ENCODE data around the gene ALPK3. TPM values are rescaled to one million over a fixed set of nuclear protein-coding genes. Genes with fewer than 3 reads are reported as not detected.

Gene ALPK3
- total RNA-seq, 1 experiment from 2014 or later = 17.7 TPM

DNA sequence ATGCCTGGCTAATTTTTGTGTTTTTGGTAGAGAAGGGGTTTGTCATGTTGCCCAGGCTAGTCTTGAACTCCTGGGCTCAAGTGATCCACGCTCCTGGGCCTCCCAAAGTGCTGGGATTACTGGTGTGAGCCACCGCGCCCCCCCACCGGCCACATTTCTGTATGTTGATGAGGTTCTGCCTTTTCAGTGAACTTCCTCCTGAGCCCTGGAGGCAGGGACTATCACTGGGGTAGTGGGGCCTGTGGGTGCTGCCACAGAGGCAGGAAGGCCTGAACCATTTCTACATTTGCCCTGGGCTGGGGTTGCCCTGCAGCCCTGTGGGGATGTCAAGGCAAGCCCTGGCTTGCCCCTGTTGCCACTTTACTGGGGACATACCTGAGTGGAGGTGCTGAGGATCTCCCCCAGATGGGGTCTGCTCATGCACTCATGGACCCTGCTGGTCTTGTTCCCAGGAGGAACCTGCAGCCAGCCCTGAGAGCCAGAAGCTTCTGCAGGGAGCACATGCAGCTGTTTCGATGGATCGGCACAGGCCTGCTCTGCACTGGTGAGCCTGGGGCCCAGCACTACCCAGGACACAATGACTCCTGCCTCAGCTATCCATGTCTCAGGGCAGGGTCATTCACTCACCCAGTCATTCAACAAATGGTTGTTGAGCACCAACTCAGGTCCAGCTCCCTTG lies 73.0 kb downstream of the ALPK3 start:
- no peak overlapping the region for H2AFZ ChIP-seq (ENCODE audit: low read length)
- Mint-ChIP-seq H3K27me3 (ENCODE audit: low read depth) (peaks cover 8% of the 10 kb centered on the region), H3K4me1 (peaks cover 15 to 17% of the 10 kb centered on the region in 2 experiments), H3K4me3 (no peak overlapping the region), H3K9me3 (no peaks in the 10 kb centered on the region), H3K27ac (0 out of 7 replicates have a peak overlapping the region, but pooled peaks of 1 of the 3 experiments have one; percentile 49), H3K36me3 (ENCODE audit: insufficient read depth in 1 of 3, low read depth in 3 of 3) (no peaks in the 10 kb centered on the region)
- H2BK12ac ChIP-seq (ENCODE audit: insufficient read length, low read depth, low read length) = no peak overlapping the region
- H2BK20ac ChIP-seq (ENCODE audit: low read depth, low read length, poor library complexity, severe bottlenecking) = no peak overlapping the region
- no peak overlapping the region for H2BK5ac ChIP-seq (ENCODE audit: insufficient read length, low read length)
- H4K5ac ChIP-seq (ENCODE audit: insufficient read length, low read depth, low read length) = no peak overlapping the region
- no peaks in the 10 kb centered on the region for H4K20me1 ChIP-seq (ENCODE audit: control insufficient read depth, insufficient read depth, insufficient read length)
- TF ChIP-seq CTCF (conservative IDR thresholded peaks at IDR 0.05) = no peak
- no peaks in the 10 kb centered on the region for H3K23me2 ChIP-seq (ENCODE audit: insufficient read length, low read depth, low read length, poor library complexity, severe bottlenecking)
- H3K56ac ChIP-seq (ENCODE audit: insufficient read length, low read depth, low read length) = no peak overlapping the region
- no peak overlapping the region for H2BK120ac ChIP-seq (ENCODE audit: low read depth, low read length, poor library complexity, severe bottlenecking)
- no peaks in the 10 kb centered on the region for H3K79me2 ChIP-seq (ENCODE audit: insufficient read depth, low read length)
- no peak overlapping the region for H4K91ac ChIP-seq (ENCODE audit: insufficient read length, low read depth, low read length)
- H3K23ac ChIP-seq (ENCODE audit: insufficient read length, low read depth, low read length) = no peak overlapping the region
- H3K18ac ChIP-seq (ENCODE audit: insufficient read length, low read depth, low read length) = no peak overlapping the region
- no peak overlapping the region for H3K27ac ChIP-seq (ENCODE audit: insufficient read length, low read depth, low read length)
- H3K79me1 ChIP-seq (ENCODE audit: insufficient read depth, low read depth, low read length, poor library complexity, severe bottlenecking) = no peaks in the 10 kb centered on the region
- H3K14ac ChIP-seq (ENCODE audit: insufficient read depth, low read length) = peak overlapping the region; percentile 23; the same call in 1 of the 2 replicates
- no peaks in the 10 kb centered on the region for H3K9me3 ChIP-seq (ENCODE audit: control insufficient read depth, low read depth, low read length)
- no CpG with 5 or more reads among the region's 6 CpGs for WGBS (ENCODE audit: extremely low coverage, insufficient read length, low lambda C conversion rate)
- no peak overlapping the region for H2BK15ac ChIP-seq (ENCODE audit: low read depth, low read length)
- no peak overlapping the region for H3K4me2 ChIP-seq (ENCODE audit: insufficient read depth, insufficient read length, low read length)
- H3T11ph ChIP-seq (ENCODE audit: low read length) = no peak overlapping the region
- no peak overlapping the region for H3K4ac ChIP-seq (ENCODE audit: low read depth, low read length)
- H2AK5ac ChIP-seq (ENCODE audit: insufficient read length, low read length) = no peak overlapping the region
- DNase-seq = no peak
- H4K8ac ChIP-seq (replicated peaks; ENCODE audit: insufficient read length, low read depth, low read length) = no peak overlapping the region
- H3K4me1 ChIP-seq (ENCODE audit: insufficient read depth, low read length) = no peaks in the 10 kb centered on the region
- H3K9ac ChIP-seq (ENCODE audit: extremely low read depth, insufficient read length, low read length) = no peak overlapping the region
- H3K27me3 ChIP-seq (ENCODE audit: insufficient read depth, low read length) = no peaks in the 10 kb centered on the region

Data from H9 (cell line).